ENCODE data around the gene SERPINB1. TPM values are rescaled to one million over a fixed set of nuclear protein-coding genes. Genes with fewer than 3 reads are reported as not detected.
"Not testable (repeated sequence)": the region's sequence is repeated elsewhere in the genome, so short reads cannot be mapped to it uniquely, and the experiment has no call there.

Gene SERPINB1
- 10 to 100 TPM; 15.4 to 22.8 (median 19.2) TPM for polyA plus RNA-seq (ENCODE audit: insufficient read length in 4 of 4)

GRCh38 chr6:2841264-2842138 lies at the start of gene SERPINB1:
SERPINB1 (minus strand) TSS chr6:2841863; CDS start chr6:2840586, 1,277 bp downstream.
- DNase-seq (ENCODE audit: low read depth in 4 of 4, low spot score in 2 of 4) = peak in 2 of 4 donors; percentile 77 to 84

- no peak for DNase-seq (ENCODE audit: low read depth in 4 of 4, low spot score in 2 of 4)
Observed at GRCh38 chr6:2890976-2891767, 49.5 kb upstream of the SERPINB1 start.

GRCh38 chr6:2885967-2886735 lies 44.5 kb upstream of the SERPINB1 start:
- no peak for DNase-seq (ENCODE audit: low read depth in 4 of 4, low spot score in 2 of 4)

- DNase-seq (ENCODE audit: low read depth in 4 of 4, low spot score in 2 of 4) = no peak
Observed at GRCh38 chr6:2884804-2885203, 43.1 kb upstream of the SERPINB1 start.

GRCh38 chr6:2883673-2884072 lies 42.0 kb upstream of the SERPINB1 start:
- DNase-seq (ENCODE audit: low read depth in 4 of 4, low spot score in 2 of 4) = no peak

DNA sequence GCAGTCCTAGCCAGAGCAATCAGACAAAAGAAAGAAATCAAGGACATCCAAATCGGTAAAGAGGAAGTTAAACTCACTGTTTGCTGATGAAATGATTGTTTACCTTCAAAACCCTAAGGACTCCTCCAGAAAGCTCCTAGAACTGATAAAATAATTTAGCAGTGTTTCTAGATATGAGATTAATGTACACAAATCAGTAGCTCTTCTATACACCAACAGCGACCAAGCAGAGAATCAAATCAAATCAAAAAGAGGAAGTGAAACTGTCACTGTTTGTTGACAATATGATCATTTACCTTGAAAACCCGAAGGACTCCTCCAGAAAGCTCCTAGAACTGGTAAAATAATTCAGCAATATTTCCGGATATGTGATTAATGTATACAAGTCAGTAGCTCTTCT lies 39.8 kb upstream of the SERPINB1 start:
- no peak for DNase-seq (ENCODE audit: low read depth in 4 of 4, low spot score in 2 of 4)

GRCh38 chr6:2880156-2880555 lies 38.5 kb upstream of the SERPINB1 start:
- not testable (repeated sequence) for DNase-seq (ENCODE audit: low read depth in 4 of 4, low spot score in 2 of 4)

DNA sequence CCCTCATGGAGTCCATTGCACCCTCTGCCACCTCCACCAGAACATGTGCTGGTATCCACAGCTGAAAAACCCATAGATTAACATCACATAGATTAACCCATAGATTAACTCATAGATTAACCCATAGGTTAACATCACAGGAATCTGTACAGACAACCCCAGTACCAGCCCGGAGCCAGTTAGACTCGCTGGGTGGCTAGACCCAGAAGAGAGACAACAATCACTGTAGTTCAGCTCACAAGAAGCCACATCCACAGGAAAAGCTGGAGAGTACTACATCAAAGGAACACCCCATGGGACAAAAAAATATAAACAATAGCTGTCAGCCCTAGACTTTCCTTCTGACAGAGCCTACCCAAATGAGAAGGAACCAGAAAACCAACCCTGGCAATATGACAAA lies 36.3 kb upstream of the SERPINB1 start:
- no peak for DNase-seq (ENCODE audit: low read depth in 4 of 4, low spot score in 2 of 4)

DNA sequence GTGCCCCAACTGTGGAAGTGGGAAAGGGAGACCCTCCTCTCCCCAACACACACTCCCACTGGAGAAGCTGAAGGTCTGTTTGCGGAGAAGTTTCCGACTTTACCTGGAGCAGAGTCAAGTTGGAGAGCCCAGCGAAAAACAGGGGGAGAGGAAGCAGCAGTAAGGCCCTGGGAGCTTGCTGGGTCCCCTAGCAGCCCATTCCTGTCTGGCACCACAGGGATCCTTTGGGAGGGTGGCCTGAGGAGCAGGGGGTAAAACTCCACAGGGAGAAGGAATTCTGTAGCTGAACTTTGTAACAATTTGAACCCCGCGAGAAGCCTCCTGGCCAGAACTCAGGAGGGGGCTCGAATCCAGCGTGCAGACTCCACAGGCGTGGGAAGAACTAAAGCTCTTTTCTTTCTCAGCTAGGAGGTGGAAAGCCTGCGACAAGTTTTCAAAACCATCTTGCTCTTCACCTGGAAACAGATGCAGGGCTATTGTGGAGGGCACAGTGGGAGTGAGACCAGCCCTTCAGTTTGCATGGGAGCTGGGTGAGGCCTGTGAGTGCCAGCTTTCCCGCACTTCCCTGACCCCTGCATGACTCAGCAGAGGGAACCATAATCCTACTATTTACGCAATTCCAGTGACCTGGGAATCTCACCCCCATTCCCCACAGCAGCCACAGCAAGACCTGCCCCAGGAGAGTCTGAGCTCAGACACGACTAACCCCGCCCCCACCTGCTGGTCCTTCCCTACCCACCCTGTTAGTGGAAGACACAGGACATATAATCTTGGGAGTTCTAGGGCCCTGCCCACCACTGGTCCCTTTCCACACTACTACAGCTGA lies 35.6 kb upstream of the SERPINB1 start:
- no peak for DNase-seq (ENCODE audit: low read depth in 4 of 4, low spot score in 2 of 4)

GRCh38 chr6:2876210-2877056 lies 34.8 kb upstream of the SERPINB1 start:
- no peak for DNase-seq (ENCODE audit: low read depth in 4 of 4, low spot score in 2 of 4)

GRCh38 chr6:2875359-2876191 lies 33.9 kb upstream of the SERPINB1 start:
- DNase-seq (ENCODE audit: low read depth in 4 of 4, low spot score in 2 of 4) = no peak

GRCh38 chr6:2873643-2874042 lies 32.0 kb upstream of the SERPINB1 start:
- no peak for DNase-seq (ENCODE audit: low read depth in 4 of 4, low spot score in 2 of 4)

DNA sequence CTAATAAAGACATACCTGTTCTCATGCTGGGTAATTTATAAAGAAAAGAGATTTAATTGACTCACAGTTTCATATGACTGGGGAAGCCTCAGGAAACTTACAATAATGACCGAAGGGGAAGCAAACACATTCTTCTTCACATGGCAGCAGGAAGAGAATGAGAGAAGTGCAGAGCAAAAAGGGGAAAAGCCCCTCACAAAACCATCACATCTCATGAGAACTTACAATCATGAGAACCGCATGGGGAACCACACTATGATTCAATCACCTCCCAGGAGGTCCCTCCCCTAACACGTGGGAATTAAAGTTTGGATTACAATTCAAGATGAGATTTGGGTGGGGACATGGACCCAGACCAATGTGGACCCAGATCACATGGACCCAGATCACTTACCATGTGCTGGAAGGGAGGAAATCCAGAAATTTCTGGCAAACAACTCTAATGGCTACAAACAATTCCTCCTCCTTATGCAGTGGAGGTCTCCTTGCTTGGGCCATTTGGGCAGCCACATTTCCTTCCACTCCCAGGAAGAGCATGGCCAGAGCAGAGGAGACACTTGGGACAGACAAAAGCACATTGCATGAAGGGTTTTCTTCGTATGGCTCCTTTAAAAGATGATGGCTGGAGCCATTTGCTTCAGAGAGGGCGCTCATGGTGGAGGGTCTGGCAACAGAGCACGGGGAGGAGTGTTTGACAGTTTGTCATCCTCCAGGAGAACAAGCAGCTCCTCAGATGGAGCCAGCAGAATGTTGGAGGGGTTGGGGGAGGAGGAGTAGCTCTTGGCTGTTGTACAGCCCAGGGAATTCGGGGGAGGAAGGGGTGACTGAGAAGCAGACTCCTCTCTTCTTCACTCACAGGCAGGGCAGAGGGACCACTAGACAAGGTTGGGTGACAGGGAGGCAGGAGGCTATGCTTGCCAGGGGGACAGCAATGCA lies 31.0 kb upstream of the SERPINB1 start:
- DNase-seq (ENCODE audit: low read depth in 4 of 4, low spot score in 2 of 4) = no peak

DNA sequence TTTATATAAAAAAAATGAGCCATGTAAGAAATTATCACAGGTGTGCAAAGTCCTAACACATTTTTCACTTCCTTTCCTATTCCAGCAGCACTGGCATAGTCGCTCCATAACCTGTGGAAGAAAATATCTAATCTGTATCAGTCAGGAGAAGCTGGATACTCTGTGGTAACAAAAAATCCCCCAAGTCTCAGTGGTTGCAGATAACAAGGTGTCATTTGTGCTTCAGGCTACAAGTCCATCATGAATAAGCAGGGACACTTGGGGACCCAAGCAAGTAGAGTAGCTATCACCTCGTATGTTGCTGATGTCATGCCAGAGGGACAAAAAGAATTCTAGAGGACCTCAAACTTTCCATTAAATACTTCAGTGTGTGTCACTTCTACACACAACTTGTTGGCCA lies 30.3 kb upstream of the SERPINB1 start:
- no peak for DNase-seq (ENCODE audit: low read depth in 4 of 4, low spot score in 2 of 4)

DNA sequence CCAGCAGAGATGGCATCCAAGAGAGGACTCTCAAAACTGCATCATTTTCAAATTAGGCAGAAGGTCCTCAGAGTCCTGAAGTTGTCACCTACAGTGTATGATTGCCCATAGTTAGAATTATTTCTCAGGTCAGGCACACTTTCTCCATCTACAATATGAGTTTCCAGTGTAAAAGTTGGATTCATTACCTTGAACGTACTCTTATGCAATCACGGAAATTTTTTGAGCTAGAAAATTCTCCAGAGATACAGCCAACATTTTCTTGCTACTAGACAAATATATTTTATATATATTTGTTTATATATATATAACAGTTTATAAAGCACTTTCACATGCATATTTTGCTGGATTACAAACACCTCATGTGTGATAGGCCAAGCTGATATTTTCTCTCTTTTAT lies 29.4 kb upstream of the SERPINB1 start:
- DNase-seq (ENCODE audit: low read depth in 4 of 4, low spot score in 2 of 4) = no peak

GRCh38 chr6:2870046-2870636 lies 28.5 kb upstream of the SERPINB1 start:
- DNase-seq (ENCODE audit: low read depth in 4 of 4, low spot score in 2 of 4) = no peak

GRCh38 chr6:2868637-2869036 lies 27.0 kb upstream of the SERPINB1 start:
- no peak for DNase-seq (ENCODE audit: low read depth in 4 of 4, low spot score in 2 of 4)

Measured in left renal cortex interstitium (tissue), 4 donors.